ENCODE data around the gene HOXB4.

HOXB4 gene

DNA sequence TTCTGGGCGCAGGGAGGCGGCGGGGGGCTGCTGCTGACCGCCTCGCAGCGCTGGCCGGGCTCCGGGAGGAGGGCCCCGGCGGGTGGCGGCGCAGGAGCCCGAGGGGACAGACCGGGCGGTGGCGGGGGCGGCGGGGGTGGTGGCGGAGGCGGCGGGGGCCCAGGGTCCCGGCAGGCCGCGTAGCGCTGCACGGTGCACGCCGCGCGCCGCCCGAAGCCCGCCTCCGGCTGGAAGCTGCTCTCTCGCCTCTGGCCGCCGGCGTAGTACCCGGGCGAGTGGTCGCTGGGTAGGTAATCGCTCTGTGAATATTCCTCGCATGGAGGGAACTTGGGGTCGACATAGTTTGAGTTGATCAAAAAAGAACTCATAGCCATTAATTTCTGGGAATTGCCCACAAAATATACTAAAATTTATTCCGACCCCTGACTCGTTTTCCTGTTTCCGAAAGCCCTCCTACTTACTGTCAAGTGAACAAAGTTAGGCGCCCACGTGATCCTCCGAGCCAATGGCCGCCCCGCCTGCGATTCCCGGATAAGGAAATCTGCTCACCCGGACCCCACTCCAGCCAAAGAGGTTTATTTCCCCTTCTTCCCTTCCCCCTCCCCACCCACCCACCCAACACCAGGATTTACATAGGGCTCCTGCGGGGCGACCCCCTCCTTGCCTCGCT, at the start of gene HOXB4:
TSS of gene HOXB4 (minus strand) at position 405 of the 670 bp plus-strand sequence. CDS start at position 374, 31 bp downstream.
- peak; percentile 38 for DNase-seq

DNA sequence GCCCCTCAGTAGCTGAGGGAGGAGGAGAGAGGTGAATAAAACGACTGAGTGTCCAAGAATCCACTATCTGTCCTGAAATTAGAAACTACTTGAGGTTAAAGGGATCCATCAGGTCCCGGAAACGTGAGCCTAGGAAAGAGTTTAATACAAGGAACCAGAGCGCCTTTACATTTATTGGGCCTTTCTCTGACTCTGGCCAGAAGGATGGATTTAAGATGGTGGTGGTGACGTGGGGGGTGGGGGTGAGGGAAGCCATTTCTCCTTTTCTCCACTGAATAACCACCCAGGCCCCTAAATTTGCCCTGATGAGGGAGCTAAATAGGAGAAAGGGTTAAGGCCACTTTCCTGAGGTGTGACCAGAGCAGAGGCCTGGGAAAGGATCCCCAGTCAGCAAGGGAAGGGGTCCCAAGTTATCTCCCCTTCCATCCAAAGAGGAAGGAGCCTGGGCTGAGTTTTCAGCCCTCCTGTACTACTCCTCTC, 49.0 kb upstream of the HOXB4 start:
- no peak for DNase-seq

DNA sequence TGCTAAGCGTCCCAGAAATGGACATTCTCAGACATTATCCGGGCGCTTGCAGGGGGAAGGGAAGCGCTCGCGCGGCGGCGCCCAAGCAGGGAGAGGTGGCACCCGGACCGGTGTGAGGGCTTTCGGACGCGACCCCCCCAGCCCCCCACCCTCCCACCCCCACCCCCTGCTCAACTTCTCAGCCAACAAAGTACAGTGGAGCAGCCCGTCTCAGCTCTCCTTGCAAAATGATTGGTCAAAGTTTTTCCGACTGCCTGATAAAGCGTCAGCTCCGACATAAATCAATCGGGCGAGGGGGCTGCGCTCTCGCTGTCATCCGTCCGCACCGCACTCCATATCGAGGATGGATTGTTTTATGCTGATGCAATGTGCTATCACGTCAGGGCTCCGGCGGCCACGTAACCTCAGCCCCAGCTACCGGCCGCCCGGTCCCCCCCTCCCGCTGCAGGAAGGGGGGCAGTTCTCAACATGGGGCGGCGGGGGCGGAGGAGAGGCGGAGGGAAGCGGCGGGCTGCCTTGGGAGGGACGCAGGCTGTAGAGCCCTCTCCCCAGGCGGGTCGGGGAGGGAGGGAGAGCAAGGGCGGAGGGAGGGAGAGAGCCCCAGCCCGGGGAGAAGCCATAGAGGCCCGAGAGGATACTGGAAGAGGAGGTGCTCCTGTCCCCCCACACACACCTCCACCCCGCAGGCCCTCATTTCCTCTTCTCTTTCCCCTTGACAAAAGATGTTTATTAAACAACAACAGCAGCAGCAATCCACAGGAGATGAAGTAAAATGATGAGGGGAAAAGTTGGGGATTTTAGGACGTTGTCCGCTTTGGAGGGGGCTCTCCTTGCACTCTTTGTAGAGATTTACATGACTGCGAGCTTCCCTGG, 48.3 kb upstream of the HOXB4 start, which contains the start of gene HOXB9:
TSS of gene HOXB9 (minus strand) at position 114 of the 873 bp plus-strand sequence. CDS start at position 25, 89 bp downstream.
- DNase-seq, result no peak

DNA sequence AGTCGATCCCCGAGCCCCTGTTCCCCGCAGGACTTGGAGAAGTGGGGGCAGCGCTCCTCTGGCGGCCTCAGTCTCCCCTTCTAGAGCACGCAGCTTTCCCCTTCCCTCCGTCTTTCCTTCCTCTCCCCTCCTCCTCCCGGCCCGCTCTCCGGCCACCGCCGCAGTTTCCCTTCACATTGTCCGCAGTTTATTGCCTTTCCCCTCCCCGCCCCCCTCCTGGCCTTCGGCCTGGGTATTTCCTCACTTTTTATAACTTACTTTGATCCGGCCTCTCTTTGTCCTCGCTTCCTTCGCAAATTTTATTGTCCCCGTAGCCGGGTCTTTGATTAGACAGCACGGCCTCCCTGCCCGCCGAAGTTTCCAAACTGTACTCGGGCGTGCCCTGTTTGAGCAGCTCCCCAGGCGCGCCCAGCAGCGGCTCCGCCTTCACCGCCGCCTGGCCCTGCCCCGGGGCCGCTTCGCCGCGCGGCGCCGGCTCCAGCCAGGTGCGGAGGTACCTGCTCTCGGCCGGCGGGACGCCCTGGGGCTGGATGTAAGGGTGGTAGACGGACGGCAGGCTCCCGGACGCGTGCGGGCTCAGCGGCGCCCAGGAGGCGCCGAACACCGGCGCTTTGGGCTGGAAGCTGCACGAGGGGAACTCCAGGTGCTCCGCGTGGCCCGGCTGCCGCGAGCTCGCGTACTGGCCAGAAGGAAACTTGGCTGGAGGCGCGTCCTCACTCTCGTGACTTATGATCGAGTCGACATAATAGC, 47.5 kb upstream of the HOXB4 start:
- DNase-seq, result no peak

DNA sequence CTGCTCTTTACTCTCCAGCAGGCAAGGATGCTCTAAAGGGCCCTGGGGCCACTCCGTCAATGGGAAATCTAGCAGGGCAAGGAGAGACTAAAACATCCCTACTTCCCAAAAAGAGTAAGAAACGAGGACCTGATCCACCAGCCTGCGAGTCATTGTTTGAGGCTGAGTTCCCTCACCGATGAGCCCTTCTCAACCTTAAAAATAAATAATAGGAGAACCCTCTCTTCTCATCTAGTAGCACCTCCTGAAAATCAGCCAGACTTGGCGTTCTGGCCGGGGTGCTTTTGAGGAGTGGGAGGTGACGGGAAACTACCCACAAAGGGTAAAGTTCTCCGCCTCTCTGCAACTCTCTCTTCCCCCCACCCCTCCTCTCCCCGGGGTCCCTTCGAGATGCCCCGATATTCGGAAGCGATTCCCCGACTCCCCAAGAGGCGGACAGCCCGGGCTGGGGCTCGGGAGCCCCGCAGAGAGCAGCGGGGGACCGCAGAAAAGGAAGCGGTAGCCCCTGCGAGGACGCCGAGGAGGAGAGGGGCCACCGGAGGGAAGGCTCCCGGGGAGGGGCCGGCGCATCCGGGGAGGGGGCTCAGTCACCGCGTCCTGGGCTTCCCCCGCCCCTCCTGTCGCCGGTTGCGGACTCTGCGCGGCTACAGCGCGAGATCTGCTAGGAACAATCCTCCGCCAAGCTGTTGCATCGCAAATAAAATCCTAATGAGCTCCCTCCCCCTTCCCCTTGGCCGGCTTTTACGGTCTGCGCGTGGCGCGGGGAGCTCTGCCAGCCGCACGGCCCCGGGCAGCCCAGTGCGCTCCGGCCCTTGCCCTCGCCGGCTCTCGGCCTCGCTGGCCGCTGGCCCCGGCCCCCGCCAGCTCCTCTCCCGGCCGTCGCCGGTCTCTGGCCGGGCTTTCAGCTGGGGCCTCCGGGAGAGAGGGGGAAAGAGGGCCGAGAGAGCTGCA, 46.7 kb upstream of the HOXB4 start:
- DNase-seq, result no peak

DNA sequence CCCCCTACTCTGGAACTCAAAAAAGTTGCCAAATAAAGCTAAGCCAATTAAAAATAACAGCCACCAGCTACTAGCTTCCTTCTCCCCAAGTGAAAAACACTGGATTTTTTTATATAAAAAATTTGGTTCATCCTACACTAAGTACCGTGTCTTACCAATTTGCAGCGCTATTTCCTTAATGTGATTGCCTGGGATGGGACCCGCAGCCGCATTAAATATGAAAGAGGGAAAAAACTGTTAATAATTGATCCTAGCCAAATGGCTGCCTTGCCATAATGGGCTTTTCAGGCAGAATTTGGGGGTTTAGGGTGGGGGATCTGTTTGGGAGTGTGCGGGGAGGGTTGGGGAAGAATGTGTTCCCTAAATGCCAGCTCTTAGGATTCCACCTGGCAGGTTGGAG, 46.0 kb upstream of the HOXB4 start:
- no peak for DNase-seq

DNA sequence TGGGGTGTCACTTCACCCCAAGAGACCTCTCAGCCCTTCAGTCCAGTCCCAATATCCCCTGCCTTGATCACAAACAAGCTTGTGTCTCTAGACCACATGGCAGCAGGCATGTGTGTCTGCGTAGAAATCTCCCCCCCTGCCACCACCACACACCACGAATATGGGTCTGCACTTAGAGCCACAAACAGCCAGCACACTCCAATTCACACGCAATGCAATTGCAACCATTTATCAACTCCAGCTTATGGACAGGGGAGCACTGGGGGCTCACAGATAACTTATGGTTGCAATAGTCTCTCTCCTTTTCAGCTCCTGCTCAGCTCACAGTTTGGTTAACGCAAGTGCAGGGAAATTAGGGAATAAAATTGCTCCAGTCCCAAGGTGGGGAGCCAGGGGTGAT, 45.4 kb upstream of the HOXB4 start:
- DNase-seq, result no peak

DNA sequence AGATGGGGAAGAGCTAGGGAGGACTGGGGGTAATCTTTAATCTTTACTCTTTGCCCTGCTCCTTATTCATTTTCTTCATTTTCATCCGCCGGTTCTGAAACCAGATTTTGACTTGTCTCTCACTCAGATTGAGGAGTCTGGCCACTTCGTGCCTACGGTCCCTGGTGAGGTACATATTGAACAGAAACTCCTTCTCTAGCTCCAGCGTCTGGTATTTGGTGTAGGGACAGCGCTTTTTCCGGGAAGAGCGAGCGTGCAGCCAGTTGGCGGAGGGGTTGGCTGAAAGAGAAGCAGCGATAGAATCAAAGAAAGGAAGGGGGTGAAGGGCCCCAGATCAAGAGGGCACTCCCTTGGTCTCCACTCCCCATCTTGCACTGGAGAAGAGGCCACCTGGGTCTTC, 44.7 kb upstream of the HOXB4 start:
- DNase-seq, result no peak

DNA sequence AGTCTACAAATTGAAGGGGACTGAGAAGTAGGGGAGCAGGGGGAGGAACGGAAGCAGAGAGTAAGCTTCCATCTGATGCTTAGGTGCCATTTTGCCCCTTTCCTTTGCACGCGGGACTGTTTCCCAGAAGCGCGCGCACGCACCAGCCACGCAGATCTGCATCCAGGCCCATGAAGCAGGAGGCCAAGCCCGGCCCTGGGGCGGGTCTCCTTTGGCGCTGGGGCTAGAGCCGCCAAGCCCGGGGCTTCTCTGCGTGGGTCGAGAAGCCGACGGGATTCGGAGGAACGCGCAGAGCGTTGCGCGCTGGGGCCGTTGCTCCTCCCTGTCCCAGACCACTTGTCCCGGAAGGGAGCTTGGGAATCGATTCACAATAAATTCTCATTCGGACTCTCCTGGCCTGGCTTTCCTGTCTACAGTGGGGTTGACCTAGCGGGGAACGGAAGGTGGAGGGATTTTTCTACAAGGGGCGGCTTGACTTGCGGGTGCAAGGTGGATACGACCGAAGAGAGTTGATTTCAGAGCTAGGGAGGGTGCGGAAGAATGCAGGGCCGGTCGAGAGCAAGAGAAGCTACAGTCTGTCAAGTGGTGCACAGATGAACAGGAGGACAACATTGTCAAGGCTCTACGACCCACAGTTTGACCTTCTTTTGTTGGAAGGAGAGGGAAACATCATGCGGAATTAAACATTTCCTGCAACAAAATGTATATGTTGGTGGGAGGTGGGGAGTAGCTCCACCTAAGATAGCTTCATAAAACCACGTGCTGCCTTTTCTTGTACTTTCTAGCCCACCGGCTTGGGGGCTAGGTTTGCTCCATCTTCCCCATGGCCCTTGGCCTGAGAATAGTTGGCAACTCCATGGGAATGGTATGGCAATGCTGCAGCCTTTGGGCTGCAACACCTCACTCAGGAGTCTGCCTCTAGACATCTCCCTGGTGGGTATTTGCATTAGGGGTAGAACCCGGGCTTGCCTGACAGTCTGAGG, 43.6 kb upstream of the HOXB4 start:
- DNase-seq, result no peak

DNA sequence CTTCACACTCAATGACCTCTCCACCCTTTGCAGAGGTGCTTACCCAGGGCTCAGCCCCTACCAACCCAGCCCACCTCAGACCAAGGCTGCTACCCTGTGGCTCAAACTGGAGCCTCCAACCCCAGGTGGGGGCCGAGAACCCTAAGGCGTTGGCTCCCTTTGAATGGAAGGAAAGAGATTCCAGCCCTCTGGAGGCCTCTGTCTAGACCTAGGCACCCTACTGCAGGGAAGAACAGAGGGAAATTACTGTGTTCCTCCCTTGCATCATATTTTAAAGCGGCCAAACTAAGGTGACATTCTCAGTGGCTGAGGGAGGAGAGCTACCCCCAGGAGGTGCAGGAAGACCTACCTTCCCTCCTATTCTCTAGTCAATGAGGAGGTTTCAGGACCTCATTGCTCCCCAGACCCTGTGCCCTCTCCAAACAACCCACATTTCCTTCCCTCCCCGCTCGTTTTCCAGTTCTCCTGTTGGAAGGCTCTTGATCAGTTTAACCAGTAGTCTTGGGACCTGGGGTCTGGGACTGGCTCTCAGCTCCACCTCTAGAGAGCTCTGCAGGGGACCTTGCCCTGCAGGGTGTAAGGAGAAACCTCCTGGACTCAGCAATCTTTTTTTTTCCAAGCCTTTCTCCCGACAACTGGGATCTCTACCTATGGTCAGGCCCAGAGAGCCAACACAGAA, 42.5 kb upstream of the HOXB4 start:
- DNase-seq, result no peak

DNA sequence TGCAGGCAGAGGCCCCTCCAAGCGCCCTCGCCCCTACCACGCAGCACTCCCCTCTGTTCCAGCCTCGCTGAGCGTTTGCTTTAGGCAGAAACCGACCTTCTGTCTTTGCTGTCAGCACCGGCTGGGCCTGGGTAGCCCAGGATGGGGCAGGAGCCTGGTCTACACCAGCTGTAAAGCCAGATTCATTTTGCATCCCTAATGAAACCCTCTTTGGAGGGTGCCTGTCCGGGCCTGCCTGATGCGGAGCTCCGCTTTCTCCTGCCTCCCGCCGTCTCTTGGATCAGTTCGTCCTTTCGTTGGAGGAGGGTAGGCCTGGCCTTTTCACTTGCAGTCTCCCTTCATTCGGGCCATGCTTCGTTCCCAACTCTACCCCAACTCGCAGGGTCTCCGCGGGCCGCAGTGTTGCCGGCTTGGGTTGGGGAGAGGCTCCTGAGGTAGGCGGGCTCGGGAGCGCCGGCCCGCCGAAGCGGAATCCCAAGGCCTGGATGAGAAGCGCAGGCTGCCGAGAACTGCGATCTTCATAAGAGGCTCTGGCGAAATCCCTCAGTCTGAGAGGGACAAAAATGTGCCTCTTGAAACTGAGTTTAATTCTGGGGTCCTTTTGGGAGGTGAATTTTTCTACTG, 41.8 kb upstream of the HOXB4 start:
- no peak for DNase-seq

DNA sequence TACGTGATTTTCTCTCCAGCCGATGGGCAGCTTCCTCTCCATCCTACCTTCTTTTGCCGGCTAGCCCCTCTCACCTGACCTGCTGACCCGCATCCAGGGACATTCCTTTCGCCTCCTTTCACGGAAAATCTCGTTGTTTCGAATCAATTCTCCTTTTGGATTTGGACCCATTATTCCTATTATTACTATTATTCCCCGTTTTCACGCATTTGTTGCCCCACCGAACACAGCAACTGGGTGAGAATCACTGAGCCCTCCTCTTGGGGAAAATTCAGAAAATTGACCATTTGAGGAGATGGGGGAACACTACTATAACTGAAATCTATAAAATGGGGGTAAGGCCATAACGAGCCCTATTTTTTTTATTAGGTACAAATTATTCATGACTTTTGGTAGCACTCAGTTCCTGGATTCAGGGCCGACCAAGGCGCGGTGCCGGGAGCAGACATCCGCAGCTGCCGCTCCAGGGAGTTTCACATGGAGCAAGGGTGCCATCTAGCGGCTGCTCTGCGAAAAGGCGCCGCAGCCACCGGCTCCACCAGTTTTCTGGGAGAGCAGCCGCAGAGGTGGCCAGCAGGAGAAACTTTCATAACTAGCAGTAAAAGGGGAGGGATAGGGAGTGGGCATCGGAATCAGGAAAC, 40.2 kb upstream of the HOXB4 start:
- DNase-seq, result peak; percentile 70

DNA sequence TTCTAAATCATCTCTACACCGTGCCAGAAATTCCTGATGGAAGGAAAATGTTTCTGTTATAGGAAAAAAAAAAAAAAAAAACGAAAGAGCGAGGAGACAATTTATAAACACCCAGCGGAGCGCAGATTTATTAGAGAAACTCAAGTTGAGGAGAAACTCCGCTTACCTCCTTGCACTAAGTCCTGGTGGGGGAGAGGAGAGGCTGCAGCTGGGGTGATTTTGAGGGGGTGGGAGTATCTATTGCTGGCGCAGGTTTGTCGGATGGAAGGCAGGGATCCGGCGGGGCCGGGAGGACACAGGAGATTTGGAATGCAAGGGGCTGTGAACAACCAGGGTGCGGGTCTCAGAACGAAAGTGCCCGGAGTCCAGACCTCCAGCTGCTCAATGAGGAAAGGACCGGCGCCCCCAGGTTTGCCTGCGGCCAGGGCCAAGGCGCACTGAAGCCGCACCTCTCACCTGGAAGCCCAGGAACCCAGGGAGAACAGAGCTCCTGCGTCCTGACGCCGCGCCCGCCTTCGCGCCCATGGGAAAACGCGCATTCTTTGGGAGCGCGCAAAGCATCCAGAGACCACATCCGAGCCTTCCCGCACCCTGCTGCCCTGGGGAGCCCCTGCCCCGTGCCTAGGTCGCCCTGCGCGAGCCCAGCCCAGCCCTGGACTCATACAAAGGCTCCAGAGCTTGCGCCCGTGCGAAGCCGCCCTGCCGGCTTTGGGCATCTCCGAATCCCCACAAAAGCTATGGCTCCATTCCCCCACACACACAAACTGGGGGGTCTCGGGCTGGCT, 39.5 kb upstream of the HOXB4 start:
- no peak for DNase-seq

DNA sequence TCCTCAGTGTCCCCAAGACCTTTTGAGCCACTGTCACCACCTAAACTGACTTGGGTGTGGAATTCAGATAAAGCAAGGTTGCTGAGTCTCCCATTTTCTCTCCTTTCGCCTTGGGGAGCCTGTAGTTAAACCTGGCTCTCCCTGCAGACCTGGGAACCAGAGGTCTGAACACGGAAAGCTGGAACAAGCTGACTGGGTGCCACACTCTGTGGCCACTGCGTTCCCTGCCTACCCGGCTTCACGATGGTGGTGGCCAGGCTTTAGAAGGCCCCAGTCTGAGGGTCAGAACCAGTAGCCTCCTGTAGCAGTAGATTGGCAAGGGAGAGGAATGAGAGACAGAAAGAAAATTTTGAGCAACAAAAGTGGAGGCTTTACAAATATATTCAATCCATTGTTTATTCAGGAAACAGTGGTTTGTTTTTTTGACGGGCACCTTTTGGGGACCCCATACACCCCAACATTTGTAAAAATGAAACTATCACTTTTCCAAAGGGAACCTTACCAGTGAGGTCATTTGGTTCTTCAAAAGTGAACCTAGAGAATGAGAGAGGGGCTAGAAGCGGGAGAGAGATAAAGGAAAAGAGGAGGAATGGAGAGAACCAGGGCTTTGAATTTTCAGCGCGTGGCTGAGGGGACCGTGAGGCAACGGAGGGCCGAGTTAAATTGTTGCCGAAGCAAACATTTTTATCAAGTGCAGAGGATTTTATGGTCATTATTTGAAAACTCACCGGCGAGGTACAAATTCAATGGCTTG, 38.7 kb upstream of the HOXB4 start:
- no peak for DNase-seq

DNA sequence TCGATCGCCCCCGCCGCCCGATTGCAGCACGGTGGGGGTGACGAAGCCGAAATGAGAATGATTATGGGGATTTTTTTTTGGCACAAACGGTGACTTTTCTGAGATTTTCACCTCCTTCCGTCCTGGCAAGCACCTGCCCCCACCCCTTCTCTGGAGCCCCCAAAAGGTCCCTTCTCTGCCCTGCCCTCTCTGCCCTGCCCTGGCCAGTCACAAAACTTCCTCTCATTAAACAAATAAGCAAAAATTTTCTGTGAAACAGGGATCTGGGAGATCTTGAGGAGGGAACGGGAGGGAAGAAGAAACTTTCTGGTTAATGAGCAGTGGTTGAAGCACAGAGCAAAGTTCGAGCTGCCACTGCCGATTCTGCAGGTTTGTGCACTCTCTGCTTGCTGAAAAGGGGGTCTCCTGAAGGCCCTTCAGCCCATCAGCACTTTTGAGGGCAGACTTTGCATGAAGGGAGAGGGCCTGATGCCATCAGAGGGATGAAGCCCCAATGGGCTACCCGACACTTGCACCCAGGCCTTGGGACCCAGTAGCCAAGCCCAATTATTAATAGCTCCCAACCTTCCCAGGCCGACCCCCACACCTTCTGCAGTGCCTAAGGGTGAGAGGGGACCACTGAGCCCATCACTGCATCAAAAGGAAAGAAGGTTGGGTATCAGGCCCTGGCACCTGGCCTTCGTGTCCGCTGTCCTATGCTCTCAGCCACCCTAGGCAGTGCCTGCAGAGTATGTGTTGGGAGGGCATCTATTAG, 38.0 kb upstream of the HOXB4 start:
- no peak for DNase-seq

DNA sequence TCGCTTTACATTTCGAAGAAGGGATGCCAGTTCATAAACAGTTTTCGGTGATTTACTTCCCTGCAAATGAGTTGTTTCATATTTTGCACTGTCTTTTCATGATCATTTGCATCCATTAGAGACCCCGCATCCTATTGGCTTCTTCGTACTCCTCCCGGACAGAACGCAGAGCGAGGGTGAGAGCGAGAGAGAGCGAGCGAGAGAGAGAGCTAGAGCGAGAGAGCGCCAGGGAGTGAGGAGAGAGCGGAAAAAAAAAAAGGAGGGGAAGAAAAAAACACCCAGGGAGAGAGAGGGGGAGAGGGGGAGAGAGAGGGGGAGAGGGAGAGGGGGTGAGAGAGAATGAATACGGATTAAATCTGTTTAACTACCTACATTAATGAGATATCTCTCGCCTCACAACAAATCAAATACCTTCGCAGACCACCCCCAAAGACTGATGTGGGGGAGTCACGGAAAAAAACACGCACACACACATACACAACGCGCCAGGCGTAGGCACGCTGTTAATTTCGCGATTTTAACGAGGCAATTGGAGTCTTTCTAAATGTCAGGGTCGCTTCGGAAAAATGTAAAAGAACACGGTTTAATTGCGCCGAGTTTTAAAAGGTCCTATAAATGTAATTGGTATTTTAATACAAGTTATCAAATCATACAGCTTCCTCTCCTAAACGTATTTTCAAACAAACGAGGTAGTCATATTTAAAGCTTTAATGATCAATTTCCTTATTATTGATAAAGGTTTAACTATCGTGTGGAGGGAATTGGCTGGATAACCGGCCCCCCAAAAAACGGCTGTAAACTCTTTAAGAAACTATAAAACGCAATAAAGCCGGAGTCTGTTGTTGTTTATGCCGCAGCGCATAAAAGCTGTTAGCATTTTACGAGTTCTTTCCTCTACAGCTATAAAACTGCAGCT, 37.2 kb upstream of the HOXB4 start, which contains the start of gene HOXB8:
TSS of gene HOXB8 (minus strand) at position 246 of the 916 bp plus-strand sequence. CDS start 588 bp downstream, outside the sequence.
- DNase-seq, result no peak
